ENCODE results near the gene DRD3.

- TF ChIP-seq EZH2 (IDR thresholded peaks at IDR 0.05) (no peak), CTCF (IDR thresholded peaks at IDR 0.05) (no peak)
These were observed 98.7 kb downstream of the DRD3 start for GRCh38 chr3:114080201-114080600.

Measured in neural progenitor cell (in vitro differentiated cells).